GM19438 (cell line): ENCODE results near the gene KCNQ1.

Source experiments
- ATAC-seq: cut with Tn5 transposase; IDR thresholded peaks from one replicate; pipeline ENCODE4 v1.9.1; 2021; ENCODE audit warnings: low read depth; ENCODE audit not compliant: unreplicated experiment

The KCNQ1 gene

GRCh38 chr11:2688381-2689231 lies 243.8 kb downstream of the KCNQ1 start:
- no peak for ATAC-seq

- ATAC-seq, result no peak
Measured at GRCh38 chr11:2689651-2690575, 245.1 kb downstream of the KCNQ1 start.

- no peak for ATAC-seq
Measured at GRCh38 chr11:2690596-2691354, 246.0 kb downstream of the KCNQ1 start.

GRCh38 chr11:2691355-2691761 lies 246.6 kb downstream of the KCNQ1 start:
- ATAC-seq, result no peak

- ATAC-seq, result no peak
Measured at GRCh38 chr11:2691991-2692875, 247.4 kb downstream of the KCNQ1 start.

- no peak for ATAC-seq
Measured at GRCh38 chr11:2693271-2694261, 248.8 kb downstream of the KCNQ1 start.

GRCh38 chr11:2694495-2694894 lies 249.7 kb downstream of the KCNQ1 start:
- ATAC-seq, result no peak

- no peak for ATAC-seq
Measured at GRCh38 chr11:2694995-2695939, 250.5 kb downstream of the KCNQ1 start.

- ATAC-seq, result no peak
Measured at GRCh38 chr11:2696455-2696854, 251.6 kb downstream of the KCNQ1 start.

- ATAC-seq, result no peak
Measured at GRCh38 chr11:2697866-2698265, 253.1 kb downstream of the KCNQ1 start.

- ATAC-seq, result no peak
Measured at GRCh38 chr11:2698386-2699184, 253.8 kb downstream of the KCNQ1 start.

- peak; percentile 10 for ATAC-seq
Measured at GRCh38 chr11:2699185-2699530, 254.3 kb downstream of the KCNQ1 start.

GRCh38 chr11:2699531-2700414 lies 255.0 kb downstream of the KCNQ1 start, which contains the start of gene KCNQ1OT1:
Gene KCNQ1OT1, minus strand, starts transcription at chr11:2699994.
- ATAC-seq, result peak; percentile 90

- no peak for ATAC-seq
Measured at GRCh38 chr11:2700415-2701211, 255.8 kb downstream of the KCNQ1 start.

- ATAC-seq, result no peak
Measured at GRCh38 chr11:2701230-2701629, 256.4 kb downstream of the KCNQ1 start.
